PC-9 (cell line): ENCODE results near the gene VDR. TPM values are rescaled to one million over a fixed set of nuclear protein-coding genes. Genes with fewer than 3 reads are reported as not detected.
"Not testable (repeated sequence)": the region's sequence is repeated elsewhere in the genome, so short reads cannot be mapped to it uniquely, and the experiment has no call there.

ENCODE experiments used
- BruUV-seq: library from RNA; stranded (reverse); fragments of 400-500 nt; replicated peaks from 2 replicates; lab custom pipeline; 2021; lab: Mats Ljungman, UMichigan
- CTCF ChIA-PET: fragments of 300-600 bp; sonication (Branson Sonifier 250); formaldehyde crosslinking; loops from one replicate; lab custom pipeline; 2022; ENCODE audit warnings: antibody characterized with exemption; lab: Charles Lee
- POLR2A ChIA-PET: fragments of 300-600 bp; sonication (Branson Sonifier 250); formaldehyde crosslinking; loops from one replicate; lab custom pipeline; 2022; ENCODE audit warnings: antibody characterized with exemption; ENCODE audit not compliant: unreplicated experiment; lab: Charles Lee
- DNase-seq, 2 experiments: peaks; one replicate each; pipeline versions ENCODE4 v3.0.0 to v3.0.0-alpha.2; 2015 to 2022; ENCODE audit warnings: mixed read lengths in 1 of 2
- H2AFZ ChIP-seq: fragments of 200-600 bp; sonication (generic); 2 replicates; pipeline ENCODE4 v1.8.1; 2017; ENCODE audit warnings: antibody characterized with exemption
- H3F3A ChIP-seq: fragments of 200-600 bp; sonication (generic); 2 replicates; pipeline ENCODE4 v1.8.1; 2017; ENCODE audit warnings: antibody characterized with exemption, mild to moderate bottlenecking, low read depth; ENCODE audit not compliant: insufficient read depth
- H3K27ac ChIP-seq: fragments of 200-600 bp; sonication (generic); 2 replicates; pipeline ENCODE4 v1.6.1; 2016; ENCODE audit warnings: mixed run types
- H3K27me3 ChIP-seq: fragments of 200-600 bp; sonication (generic); 2 replicates; pipeline ENCODE4 v1.6.1; 2016; ENCODE audit warnings: low read depth, mixed run types; ENCODE audit not compliant: insufficient read depth
- H3K36me3 ChIP-seq: fragments of 200-600 bp; sonication (generic); 2 replicates; pipeline ENCODE4 v1.6.1; 2016; ENCODE audit warnings: low read depth, mixed run types
- H3K4me1 ChIP-seq: fragments of 200-600 bp; sonication (generic); replicated peaks from 2 replicates; pipeline ENCODE4 v1.6.1; 2016; ENCODE audit warnings: mixed run types; ENCODE audit not compliant: insufficient read depth
- H3K4me2 ChIP-seq: fragments of 200-600 bp; sonication (generic); 2 replicates; pipeline ENCODE4 v1.6.1; 2017; ENCODE audit warnings: mixed run types
- H3K4me3 ChIP-seq: fragments of 200-600 bp; sonication (generic); 2 replicates; pipeline ENCODE4 v1.6.1; 2016; ENCODE audit warnings: mixed run types
- H3K79me2 ChIP-seq: fragments of 200-600 bp; sonication (generic); 2 replicates; pipeline ENCODE4 v1.6.1; 2017; ENCODE audit warnings: low read depth, mixed run types
- H3K9me2 ChIP-seq: fragments of 200-600 bp; sonication (generic); 2 replicates; pipeline ENCODE4 v1.8.1; 2017; ENCODE audit warnings: mild to moderate bottlenecking; ENCODE audit not compliant: insufficient read depth
- H3K9me3 ChIP-seq: fragments of 200-600 bp; sonication (generic); 2 replicates; pipeline ENCODE4 v1.8.1; 2016; ENCODE audit warnings: low read depth; ENCODE audit not compliant: insufficient read depth
- H4K20me1 ChIP-seq: fragments of 200-600 bp; sonication (generic); 2 replicates; pipeline ENCODE4 v1.8.1; 2017; ENCODE audit not compliant: insufficient read depth
- EZH2 ChIP-seq: fragments of 200-600 bp; sonication (generic); IDR thresholded peaks from 2 replicates; pipeline ENCODE4 v1.8.0; 2017; ENCODE audit warnings: antibody characterized with exemption, low read depth
- intact Hi-C: fragments of 100-400 bp; cut with micrococcal nuclease; formaldehyde crosslinking; loops from one replicate; pipeline ENCODE4 v1.10.0; 2022; ENCODE audit not compliant: unreplicated experiment
- total RNA-seq: library from RNA; stranded (reverse); gene quantifications from 2 replicates; pipeline ENCODE4 v1.2.3, GENCODE V29; 2021
- TF ChIP-seq, protein P1 (sequence below): fragments of 200-600 bp; sonication (generic); conservative IDR thresholded peaks from 2 replicates; pipeline ENCODE4 v1.6.1; 2017; ENCODE audit warnings: mixed run types, antibody characterized with exemption, mild to moderate bottlenecking, moderate library complexity

The VDR gene
- total RNA-seq, 1 experiment from 2014 or later: 12.3 TPM

DNA sequence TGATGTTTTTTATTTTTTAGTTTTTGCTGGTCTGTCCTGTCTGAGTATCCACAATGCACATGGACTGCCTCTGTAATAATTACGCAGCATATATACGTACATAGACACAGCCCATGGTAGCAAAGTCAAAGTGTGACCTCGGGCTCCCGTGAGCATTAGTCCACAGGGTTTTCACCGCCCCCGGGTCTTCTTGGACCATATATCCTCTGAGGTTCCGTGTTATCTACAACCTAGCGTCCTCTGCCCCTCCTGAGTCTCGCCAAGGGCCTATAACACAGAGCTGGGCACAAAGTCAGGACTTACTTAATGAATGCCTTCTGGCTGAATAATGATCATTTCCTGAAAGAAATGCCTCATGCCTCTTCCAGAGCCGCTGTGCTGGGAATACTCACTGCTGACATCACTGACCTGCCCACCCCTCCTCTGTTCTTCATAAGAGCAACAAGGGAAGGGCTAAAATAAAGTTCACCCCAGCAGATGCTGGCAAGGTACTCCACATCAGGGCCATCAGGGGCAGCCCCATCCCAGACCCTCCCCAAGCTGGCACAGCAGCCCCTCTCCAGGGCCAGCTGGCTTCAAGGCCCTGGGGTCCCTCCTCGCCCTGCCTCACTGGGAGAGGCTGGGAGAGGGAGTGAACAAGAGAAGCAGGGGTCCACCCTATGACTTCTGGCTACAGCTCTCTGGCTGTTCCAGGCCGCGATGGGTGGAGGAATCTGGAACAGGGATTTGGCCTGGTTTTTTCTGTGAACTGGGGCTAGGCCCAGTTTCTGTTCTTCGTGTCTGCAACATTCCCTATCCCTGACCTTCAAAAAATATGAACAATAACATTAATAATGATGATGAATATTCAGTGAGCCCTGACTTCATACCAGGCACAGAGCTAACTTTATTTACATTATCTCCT lies 93.0 kb downstream of the VDR start:
- Histone ChIP-seq H3K9me2 (no peaks in the 10 kb centered on the region), H3F3A (peaks cover 27% of the 10 kb centered on the region; the same call in 1 of the 2 replicates), H3K4me2 (peak overlapping the region; percentile 87), H3K27ac (peak overlapping the region; percentile 60), H3K4me1 (peaks cover 47% of the 10 kb centered on the region), H3K79me2 (peaks cover 95% of the 10 kb centered on the region), H4K20me1 (peaks cover 40% of the 10 kb centered on the region), H3K4me3 (peak overlapping the region; percentile 40; the same call in 1 of the 2 replicates), H2AFZ (no peak overlapping the region), H3K36me3 (peaks cover 7% of the 10 kb centered on the region; the same call in 1 of the 2 replicates), H3K27me3 (no peaks in the 10 kb centered on the region), H3K9me3 (no peaks in the 10 kb centered on the region)
- intact Hi-C loops: no loop called here
- POLR2A ChIA-PET: no interaction called here
- BruUV-seq: no TSS peak
- CTCF ChIA-PET: interaction anchor here (2.2 to 2.3 kb wide), 2 partner anchors 17 to 24 kb away, joined by 8 to 13 read pairs; no protein-coding TSS in a partner anchor
- no peak for DNase-seq
- TF ChIP-seq EZH2: no peak
- TF ChIP-seq, protein P1, sequence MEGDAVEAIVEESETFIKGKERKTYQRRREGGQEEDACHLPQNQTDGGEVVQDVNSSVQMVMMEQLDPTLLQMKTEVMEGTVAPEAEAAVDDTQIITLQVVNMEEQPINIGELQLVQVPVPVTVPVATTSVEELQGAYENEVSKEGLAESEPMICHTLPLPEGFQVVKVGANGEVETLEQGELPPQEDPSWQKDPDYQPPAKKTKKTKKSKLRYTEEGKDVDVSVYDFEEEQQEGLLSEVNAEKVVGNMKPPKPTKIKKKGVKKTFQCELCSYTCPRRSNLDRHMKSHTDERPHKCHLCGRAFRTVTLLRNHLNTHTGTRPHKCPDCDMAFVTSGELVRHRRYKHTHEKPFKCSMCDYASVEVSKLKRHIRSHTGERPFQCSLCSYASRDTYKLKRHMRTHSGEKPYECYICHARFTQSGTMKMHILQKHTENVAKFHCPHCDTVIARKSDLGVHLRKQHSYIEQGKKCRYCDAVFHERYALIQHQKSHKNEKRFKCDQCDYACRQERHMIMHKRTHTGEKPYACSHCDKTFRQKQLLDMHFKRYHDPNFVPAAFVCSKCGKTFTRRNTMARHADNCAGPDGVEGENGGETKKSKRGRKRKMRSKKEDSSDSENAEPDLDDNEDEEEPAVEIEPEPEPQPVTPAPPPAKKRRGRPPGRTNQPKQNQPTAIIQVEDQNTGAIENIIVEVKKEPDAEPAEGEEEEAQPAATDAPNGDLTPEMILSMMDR: no peak

DNA sequence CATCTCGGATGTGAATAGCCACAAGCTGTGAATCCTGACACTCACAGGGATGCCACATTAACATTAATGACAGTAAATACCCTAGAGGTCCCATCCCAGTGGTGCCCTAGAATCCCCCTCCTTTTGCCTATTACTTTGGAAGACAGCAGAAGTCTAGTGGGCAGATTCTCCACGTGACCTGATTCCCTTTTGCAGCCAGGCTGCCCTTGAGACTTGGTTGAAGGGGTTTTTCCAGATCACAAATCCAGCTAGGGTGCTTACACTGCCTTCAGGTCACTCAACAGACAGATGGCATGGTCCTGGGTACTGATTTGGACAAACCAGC lies 93.8 kb downstream of the VDR start:
- Histone ChIP-seq H3K27me3 (no peaks in the 10 kb centered on the region), H4K20me1 (peaks cover 40% of the 10 kb centered on the region), H3K4me3 (no peak overlapping the region), H3K36me3 (peaks cover 7% of the 10 kb centered on the region; the same call in 1 of the 2 replicates), H3K4me2 (no peak overlapping the region), H3K9me2 (no peaks in the 10 kb centered on the region), H3K4me1 (peaks cover 40% of the 10 kb centered on the region), H3K27ac (no peak overlapping the region), H3K79me2 (peaks cover 95% of the 10 kb centered on the region), H3K9me3 (no peaks in the 10 kb centered on the region), H2AFZ (no peak overlapping the region), H3F3A (peaks cover 27% of the 10 kb centered on the region; the same call in 1 of the 2 replicates)
- ChIA-PET POLR2A (no interaction called here), CTCF (interaction anchor here (0.8 kb wide), 1 partner anchor 67 kb away, joined by 3 read pairs; no protein-coding TSS in a partner anchor)
- BruUV-seq: no TSS peak
- intact Hi-C loops: no loop called here
- no peak for DNase-seq
- no peak for TF ChIP-seq EZH2
- TF ChIP-seq, protein P1: no peak

DNA sequence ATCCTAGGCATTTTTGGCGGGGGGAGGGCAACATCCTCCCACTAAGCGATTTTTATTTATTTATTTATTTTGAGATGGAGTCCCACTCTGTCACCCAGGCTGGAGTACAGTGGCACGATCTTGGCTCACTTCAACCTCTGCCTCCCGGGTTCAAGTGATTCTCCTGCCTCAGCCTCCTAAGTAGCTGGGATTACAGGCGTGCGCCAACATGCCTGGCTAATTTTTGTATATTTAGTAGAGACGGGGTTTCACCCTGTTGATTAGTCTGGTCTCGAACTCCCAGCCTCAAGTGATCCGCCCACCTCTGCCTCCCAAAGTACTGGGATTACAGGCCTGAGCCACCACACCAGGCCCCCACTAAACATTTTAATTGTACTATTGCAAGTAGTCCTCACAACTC lies 95.3 kb downstream of the VDR start:
- H3K9me2 ChIP-seq, H3K9me3 ChIP-seq, H3K27me3 ChIP-seq, H2AFZ ChIP-seq, H3K4me3 ChIP-seq, CTCF ChIA-PET, H3K36me3 ChIP-seq, intact Hi-C loops, BruUV-seq, DNase-seq, H3K27ac ChIP-seq, H3K4me2 ChIP-seq: not testable (repeated sequence)
- Histone ChIP-seq H3K4me1 (peaks cover 28% of the 10 kb centered on the region), H3K79me2 (peaks cover 81% of the 10 kb centered on the region), H4K20me1 (peaks cover 40% of the 10 kb centered on the region), H3F3A (peaks cover 20% of the 10 kb centered on the region; the same call in 1 of the 2 replicates)
- POLR2A ChIA-PET: interaction anchor here (0.9 kb wide), 1 partner anchor 26 kb away, joined by 4 read pairs; no protein-coding TSS in a partner anchor
